ENCODE measurements around the gene CDC14B. TPM values are rescaled to one million over a fixed set of nuclear protein-coding genes. Genes with fewer than 3 reads are reported as not detected.

CDC14B gene
- total and polyA plus RNA-seq, 2 donors = 11.7 to 27.8 TPM

DNA sequence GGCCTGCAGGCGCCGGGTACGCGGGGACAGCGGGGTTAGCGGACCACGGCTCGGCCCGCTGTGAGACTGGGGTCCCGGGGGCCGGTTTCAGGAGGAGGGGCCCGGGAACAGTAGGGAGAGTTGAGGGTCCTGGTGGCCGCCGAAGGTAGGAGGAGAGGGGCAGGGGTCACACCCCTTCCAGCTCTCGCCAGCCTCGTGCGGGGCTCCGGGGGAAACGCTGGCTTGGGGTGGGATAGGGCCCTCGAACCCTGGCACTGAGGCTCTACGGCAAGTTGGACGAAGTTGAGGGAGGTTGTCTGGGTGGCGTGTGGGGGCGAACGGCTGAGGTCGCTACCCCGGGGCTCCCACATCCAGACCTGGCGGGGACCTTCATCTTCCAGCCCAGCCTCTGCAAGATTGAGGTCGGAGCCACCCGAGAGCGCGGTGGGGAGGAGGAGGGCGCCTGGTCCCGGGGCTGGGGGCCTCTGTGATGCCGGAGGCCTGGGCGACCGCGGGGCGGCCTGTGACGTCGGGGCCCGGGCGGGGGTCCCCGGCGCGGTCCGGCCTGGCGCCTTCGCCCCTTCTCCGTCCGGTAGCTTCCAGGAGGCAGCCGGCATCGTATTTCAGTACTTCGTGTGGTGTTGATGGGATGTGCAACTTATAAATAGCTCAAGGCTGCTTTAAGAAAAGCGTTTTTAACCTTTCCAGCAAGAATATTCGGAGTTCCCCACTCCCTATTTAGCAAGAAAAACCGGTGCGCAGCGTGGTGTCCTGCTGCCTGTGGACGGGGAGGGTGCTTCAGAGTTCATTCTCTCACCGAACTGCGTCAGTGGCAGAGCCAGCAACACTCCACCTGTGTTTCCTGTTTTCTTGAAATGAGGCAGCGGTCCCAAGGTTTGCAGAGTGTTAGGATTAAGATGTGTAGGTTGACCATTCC lies 168.8 kb downstream of the CDC14B start:
- Histone ChIP-seq H3K27ac (ENCODE audit: low read depth) (peak overlapping the region; percentile 88), H3K4me1 (ENCODE audit: insufficient read depth) (no peaks in the 10 kb centered on the region), H3K36me3 (ENCODE audit: insufficient read depth) (no peaks in the 10 kb centered on the region), H3K4me3 (ENCODE audit: low read depth, low read length) (peak overlapping the region; percentile 91)
- 2% methylated on average over 63 of the region's 63 CpGs for WGBS
- no peak for DNase-seq (ENCODE audit: extremely low spot score)

Other genes with a start within 250 kb of the CDC14B start
- 22.6 TPM for gene SLC35D2, start 236.1 kb downstream of the CDC14B start, total RNA-seq
- 19.8 TPM for gene SLC35D2, start 236.1 kb downstream of the CDC14B start, polyA plus RNA-seq
- 22.0 TPM for gene ZNF367, start 201.5 kb downstream of the CDC14B start, total RNA-seq
- gene ZNF367, start 201.5 kb downstream of the CDC14B start, polyA plus RNA-seq = 1.7 TPM
- 6.6 TPM for gene HABP4, start 169.7 kb downstream of the CDC14B start, total RNA-seq
- gene HABP4, start 169.7 kb downstream of the CDC14B start, polyA plus RNA-seq = 17.8 TPM
- gene PRXL2C, start 35.5 kb upstream of the CDC14B start, total RNA-seq = 19.7 TPM
- gene PRXL2C, start 35.5 kb upstream of the CDC14B start, polyA plus RNA-seq = 11.2 TPM
- 36.5 TPM for gene ZNF510, start 158.2 kb upstream of the CDC14B start, total RNA-seq
- gene ZNF510, start 158.2 kb upstream of the CDC14B start, polyA plus RNA-seq = 6.0 TPM
- gene ZNF782, start 234.7 kb upstream of the CDC14B start, total RNA-seq = 29.7 TPM
- 2.4 TPM for gene ZNF782, start 234.7 kb upstream of the CDC14B start, polyA plus RNA-seq

Measured in urinary bladder (tissue), 4 donors.